Spleen (tissue), 7 donors: ENCODE measurements around the gene ADGRL3.

ENCODE experiments used
- POLR2A ChIP-seq, 3 donors: fragments of 450-650 bp; IDR thresholded peaks; one replicate each; pipeline ENCODE4 v1.5.1; 2017; ENCODE audit warnings: antibody characterized with exemption in 3 of 3, mild to moderate bottlenecking in 1 of 3
- TF ChIP-seq, protein P1 (sequence below), 11 experiments: fragments of 200-600 bp in 7 of 11; fragments of 450-650 bp in 4 of 11; sonication (generic) in 4 of 11; IDR thresholded peaks in 8 of 11; conservative IDR thresholded peaks in 3 of 11; 1 replicate in 7 of 11; 2 replicates in 4 of 11; pipeline versions ENCODE4 v1.4.0 to v1.8.0; 2016 to 2021; ENCODE audit warnings: antibody characterized with exemption in 11 of 11, inconsistent platforms in 4 of 11, mild to moderate bottlenecking in 1 of 11
- donor health status: DM: no; HTN: no; CAD: no; lungs with moderate emphysema.
- donor health status: DM: no; HTN: no; CAD: no.
- donor health status: DM: no; HTN: no; CAD: no.

DNA sequence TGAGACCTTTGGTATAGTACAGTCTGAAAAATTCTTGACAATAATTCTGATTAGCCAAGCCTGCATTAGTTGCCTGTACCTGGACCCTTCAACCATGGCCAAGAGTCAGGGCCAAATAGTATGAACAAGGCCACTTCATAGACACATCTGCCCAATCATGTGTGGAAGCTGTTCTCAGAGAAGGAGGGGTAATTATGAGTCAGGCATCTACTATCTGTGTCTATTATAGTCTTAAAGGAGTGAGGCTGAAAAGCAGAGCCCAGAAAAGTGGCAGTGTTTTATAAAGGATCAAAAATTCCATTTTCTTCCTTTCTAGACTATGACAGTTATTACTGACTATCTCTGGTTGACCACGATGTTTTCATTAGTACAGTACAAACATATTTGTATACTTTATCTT lies 5.0 kb upstream of the ADGRL3 start:
- TF ChIP-seq, protein P1, sequence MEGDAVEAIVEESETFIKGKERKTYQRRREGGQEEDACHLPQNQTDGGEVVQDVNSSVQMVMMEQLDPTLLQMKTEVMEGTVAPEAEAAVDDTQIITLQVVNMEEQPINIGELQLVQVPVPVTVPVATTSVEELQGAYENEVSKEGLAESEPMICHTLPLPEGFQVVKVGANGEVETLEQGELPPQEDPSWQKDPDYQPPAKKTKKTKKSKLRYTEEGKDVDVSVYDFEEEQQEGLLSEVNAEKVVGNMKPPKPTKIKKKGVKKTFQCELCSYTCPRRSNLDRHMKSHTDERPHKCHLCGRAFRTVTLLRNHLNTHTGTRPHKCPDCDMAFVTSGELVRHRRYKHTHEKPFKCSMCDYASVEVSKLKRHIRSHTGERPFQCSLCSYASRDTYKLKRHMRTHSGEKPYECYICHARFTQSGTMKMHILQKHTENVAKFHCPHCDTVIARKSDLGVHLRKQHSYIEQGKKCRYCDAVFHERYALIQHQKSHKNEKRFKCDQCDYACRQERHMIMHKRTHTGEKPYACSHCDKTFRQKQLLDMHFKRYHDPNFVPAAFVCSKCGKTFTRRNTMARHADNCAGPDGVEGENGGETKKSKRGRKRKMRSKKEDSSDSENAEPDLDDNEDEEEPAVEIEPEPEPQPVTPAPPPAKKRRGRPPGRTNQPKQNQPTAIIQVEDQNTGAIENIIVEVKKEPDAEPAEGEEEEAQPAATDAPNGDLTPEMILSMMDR (IDR thresholded peaks at IDR 0.05 in 8 of 11, conservative IDR thresholded peaks at IDR 0.05 in 3 of 11) = no peak
- TF ChIP-seq POLR2A (IDR thresholded peaks at IDR 0.05) = no peak
